GM12892 (cell line): ENCODE data around the gene PELI1.
"Not testable (repeated sequence)": the region's sequence is repeated elsewhere in the genome, so short reads cannot be mapped to it uniquely, and the experiment has no call there.

Source experiments
- DNase-seq: peaks from one replicate; pipeline ENCODE4 v3.0.0; 2011; ENCODE audit not compliant: insufficient read length
- FAIRE-seq: peaks from 2 replicates; lab custom pipeline; 2011; peaks lifted over from hg19 to GRCh38; lab: Jason Lieb, UNC
- POLR2A ChIP-seq: IDR thresholded peaks from 2 replicates; pipeline ENCODE4 v1.6.1; 2011; ENCODE audit warnings: low read depth, low read length, control low read depth
- POLR2AphosphoS5 ChIP-seq: IDR thresholded peaks from 2 replicates; pipeline ENCODE4 v1.6.1; 2011; ENCODE audit warnings: low read depth, low read length, control low read depth
- TAF1 ChIP-seq: IDR thresholded peaks from 2 replicates; pipeline ENCODE4 v1.6.1; 2011; ENCODE audit warnings: low read depth, mild to moderate bottlenecking, control low read depth, low read length, borderline replicate concordance

Gene PELI1

GRCh38 chr2:64094663-64095382 is 49.4 kb downstream of the PELI1 start:
- FAIRE-seq = no peak
- TF ChIP-seq TAF1 = no peak
- TF ChIP-seq POLR2AphosphoS5 = no peak
- TF ChIP-seq POLR2A = no peak
- DNase-seq = no peak

- DNase-seq (no peak), FAIRE-seq (no peak)
- no peak for TF ChIP-seq POLR2AphosphoS5
- TF ChIP-seq POLR2A = no peak
- TF ChIP-seq TAF1 = no peak
These were observed 50.9 kb downstream of the PELI1 start for GRCh38 chr2:64093341-64093740.

DNA sequence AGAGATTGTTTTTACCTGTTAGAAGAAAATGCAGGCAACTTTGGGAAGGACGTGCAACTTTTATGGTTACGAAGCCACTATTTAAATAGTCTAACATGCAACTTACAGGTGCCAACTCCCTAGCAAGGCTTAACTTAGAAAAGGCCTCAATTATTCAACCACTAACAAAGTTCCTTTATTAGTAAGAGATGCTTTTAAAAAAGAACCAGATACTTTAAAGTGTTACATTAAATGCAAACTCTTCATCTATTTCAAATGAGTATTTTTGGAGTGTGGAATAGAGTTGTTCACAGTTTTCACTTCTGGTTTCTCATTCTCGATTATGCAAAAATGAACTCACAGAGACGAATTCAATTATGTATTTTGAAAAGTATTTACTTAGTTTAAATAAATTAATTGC is 51.7 kb downstream of the PELI1 start:
- peak; percentile 89 for FAIRE-seq
- no peak for DNase-seq
- TF ChIP-seq TAF1 (no peak), POLR2A (no peak), POLR2AphosphoS5 (no peak)

DNA sequence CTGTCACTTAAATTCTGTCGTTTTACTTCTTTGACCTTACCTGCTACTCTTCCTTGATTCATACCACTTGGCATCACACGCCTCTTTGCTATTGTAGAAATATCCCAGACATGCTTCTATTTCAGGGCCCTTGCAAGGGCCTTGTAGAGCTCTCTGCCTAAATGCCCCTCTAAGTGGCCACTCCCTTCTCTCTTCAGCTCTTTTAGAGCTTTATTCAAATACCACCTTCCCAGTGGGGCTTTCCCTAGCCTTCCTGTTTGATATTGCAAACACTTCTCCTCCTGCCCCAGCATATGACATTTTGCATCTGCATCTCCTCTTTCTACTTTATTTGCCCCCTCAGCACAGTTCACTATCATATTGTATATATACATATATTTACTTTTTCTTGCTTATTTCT is 54.0 kb downstream of the PELI1 start:
- TF ChIP-seq TAF1 (no peak), POLR2AphosphoS5 (0 out of 2 replicates have a peak, but pooled peaks have one; percentile 29)
- no peak for DNase-seq
- FAIRE-seq = peak; percentile 77

GRCh38 chr2:64086347-64087082 is 57.7 kb downstream of the PELI1 start:
- DNase-seq = no peak
- no peak for TF ChIP-seq POLR2A
- no peak for TF ChIP-seq TAF1
- TF ChIP-seq POLR2AphosphoS5 = no peak
- peak; percentile 73 for FAIRE-seq

- DNase-seq = no peak
- no peak for FAIRE-seq
- TF ChIP-seq POLR2AphosphoS5 (no peak), TAF1 (no peak), POLR2A (no peak)
These were observed 58.3 kb downstream of the PELI1 start for GRCh38 chr2:64085936-64086335.

DNA sequence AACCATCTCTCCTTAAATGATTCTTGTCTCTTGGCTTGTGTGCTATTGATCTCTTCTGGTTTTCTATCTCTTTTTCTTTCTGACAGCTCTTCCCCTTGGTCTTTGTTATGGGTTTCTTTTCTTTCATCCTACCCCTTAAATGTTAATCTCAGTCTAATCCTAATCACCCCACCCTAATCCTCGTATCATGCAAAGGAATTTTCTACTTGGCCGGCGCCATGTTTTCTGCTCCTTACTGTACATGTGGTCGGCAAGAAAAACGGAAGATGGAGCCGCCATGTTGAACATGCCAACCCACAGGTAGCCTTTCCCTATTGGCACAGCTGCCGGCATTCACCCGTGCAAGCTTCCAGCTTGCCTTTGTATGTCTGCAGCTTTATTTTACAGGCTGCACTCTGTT is 63.2 kb downstream of the PELI1 start:
- DNase-seq (no peak), FAIRE-seq (no peak)
- TF ChIP-seq POLR2AphosphoS5 = no peak

GRCh38 chr2:64080179-64080578 is 64.0 kb downstream of the PELI1 start:
- TF ChIP-seq POLR2A = no peak
- TF ChIP-seq TAF1 = no peak
- TF ChIP-seq POLR2AphosphoS5 = no peak
- FAIRE-seq = no peak
- no peak for DNase-seq

DNA sequence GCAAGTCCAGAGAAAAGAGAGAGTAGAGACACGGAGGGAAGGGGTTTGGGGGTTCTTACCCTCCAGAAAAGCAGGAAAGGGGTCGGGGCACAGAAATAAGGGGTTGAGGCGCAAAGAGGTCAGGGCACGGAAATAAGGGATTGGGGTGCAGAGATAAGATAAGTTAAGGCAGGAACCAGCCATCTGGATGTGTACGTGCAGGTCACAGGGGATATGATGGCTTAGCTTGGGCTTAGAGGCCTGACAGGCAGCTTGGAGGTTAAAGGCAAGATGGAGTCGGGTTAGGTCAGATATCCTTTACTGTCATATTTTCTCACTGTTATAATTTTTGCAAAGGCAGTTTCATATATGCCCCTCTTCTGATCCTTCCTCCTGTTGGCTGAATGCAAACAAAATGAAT is 64.5 kb downstream of the PELI1 start:
- not testable (repeated sequence) for FAIRE-seq, DNase-seq

- not testable (repeated sequence) for FAIRE-seq, DNase-seq
These were observed 67.4 kb downstream of the PELI1 start for GRCh38 chr2:64076828-64077227.

DNA sequence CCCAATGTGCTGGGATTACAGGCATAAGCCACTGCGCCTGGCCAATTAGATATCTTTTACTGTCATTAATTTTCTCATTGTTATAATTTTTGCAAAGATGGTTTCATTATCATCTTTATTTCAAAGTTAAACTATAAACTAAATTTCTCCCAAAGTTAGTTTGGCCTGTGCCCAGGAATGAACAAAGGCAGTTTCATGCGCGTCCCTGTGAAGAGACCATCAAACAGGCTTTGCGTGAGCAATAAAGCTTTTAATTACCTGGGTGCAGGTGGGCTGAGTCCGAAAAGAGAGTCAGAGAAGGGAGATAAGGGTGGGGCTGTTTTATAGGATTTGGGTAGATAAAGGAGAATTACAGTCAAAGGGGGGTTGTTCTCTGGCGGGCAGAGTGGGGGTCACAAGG is 69.6 kb downstream of the PELI1 start:
- not testable (repeated sequence) for DNase-seq, FAIRE-seq

DNA sequence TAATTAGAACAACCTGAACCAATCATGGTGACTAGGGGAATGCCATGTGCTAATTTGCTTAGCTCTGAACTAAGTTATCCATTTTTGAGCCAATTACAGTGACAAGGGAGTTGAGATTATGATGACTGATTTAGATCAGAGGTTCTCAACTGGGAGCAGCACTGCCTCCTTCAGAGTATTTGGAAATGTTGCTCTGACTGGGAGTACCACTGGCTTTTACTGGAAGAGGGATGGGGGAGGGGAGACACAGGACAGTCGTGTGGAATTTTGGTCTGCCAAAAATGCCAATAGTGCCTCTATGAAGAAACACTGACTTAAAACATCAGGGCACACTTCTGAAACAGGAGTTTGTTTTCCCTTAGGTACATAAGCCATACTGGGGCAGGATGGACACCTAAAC is 76.9 kb downstream of the PELI1 start:
- DNase-seq (no peak), FAIRE-seq (no peak)
- TF ChIP-seq POLR2AphosphoS5 = no peak
- no peak for TF ChIP-seq POLR2A
- no peak for TF ChIP-seq TAF1
